GM21360 (cell line): Measurements from ENCODE around the gene C11orf86.
"Not testable (repeated sequence)": the region's sequence is repeated elsewhere in the genome, so short reads cannot be mapped to it uniquely, and the experiment has no call there.

Experiments used
- ATAC-seq: cut with Tn5 transposase; IDR thresholded peaks from one replicate; pipeline ENCODE4 v1.9.1; 2021; ENCODE audit warnings: mild to moderate bottlenecking, moderate library complexity; ENCODE audit not compliant: unreplicated experiment

The C11orf86 gene

GRCh38 chr11:66987924-66988637, 13.0 kb downstream of the C11orf86 start:
- ATAC-seq: no peak

GRCh38 chr11:66988741-66989140, 13.6 kb downstream of the C11orf86 start:
- ATAC-seq: not testable (repeated sequence)

DNA sequence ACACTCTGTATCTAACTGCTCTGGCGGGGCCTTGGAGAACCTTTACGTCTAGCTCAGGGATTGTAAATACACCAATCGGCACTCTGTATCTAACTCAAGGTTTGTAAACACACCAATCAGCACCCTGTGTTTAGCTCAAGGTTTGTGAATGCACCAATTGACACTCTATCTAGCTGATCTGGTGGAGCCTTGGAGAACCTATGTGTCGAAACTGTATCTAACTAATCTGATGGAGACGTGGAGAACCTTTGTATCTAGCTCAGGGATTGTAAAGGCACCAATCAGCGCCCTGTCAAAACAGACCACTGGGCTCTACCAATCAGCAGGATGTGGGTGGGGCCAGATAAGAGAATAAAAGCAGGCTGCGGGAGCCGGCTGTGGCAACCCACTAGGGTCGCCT, 14.3 kb downstream of the C11orf86 start:
- ATAC-seq: not testable (repeated sequence)

- ATAC-seq: no peak
Observed at GRCh38 chr11:66992041-66992440, 16.9 kb downstream of the C11orf86 start.

GRCh38 chr11:66996609-66997273, 21.6 kb downstream of the C11orf86 start:
- ATAC-seq: no peak

DNA sequence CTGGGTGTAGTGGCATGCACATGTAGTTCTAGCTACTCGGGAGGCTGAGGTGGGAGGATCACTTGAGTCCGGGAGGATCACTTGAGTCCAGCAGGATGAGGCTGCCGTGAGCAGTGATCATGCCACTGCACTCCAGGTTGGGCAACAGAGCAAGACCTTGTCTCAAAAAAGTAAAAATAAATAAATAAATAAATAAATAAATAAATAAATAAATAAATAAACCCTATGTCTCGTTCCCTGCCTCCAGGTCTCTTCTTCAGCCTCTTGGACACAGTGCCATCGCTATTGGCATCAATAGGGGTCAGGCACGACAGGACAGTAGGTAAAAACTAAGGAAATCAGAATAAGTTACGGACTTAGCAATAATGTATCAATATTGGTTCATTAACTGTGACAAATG, 24.5 kb downstream of the C11orf86 start:
- ATAC-seq: no peak

DNA sequence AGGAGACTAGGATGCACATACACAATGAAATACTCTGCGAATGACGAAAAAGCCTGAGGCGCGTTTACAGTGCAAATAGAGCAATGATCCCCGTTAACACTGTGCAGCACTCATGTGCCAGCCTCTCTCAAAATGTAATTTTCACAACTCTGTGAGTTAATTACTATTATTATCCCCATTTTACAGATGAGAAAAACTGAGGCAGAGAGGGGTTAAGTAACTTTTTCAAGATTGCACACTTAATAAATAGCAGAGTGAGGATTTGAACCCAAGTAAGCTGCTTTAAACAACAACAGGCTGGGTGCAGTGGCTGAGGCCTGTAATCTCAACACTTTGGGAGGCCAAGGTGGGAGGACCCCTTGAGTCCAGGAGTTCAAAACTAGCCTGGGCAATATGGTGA, 26.2 kb downstream of the C11orf86 start:
- ATAC-seq: no peak

- ATAC-seq: no peak
Observed at GRCh38 chr11:67002297-67002913, 27.3 kb downstream of the C11orf86 start.

DNA sequence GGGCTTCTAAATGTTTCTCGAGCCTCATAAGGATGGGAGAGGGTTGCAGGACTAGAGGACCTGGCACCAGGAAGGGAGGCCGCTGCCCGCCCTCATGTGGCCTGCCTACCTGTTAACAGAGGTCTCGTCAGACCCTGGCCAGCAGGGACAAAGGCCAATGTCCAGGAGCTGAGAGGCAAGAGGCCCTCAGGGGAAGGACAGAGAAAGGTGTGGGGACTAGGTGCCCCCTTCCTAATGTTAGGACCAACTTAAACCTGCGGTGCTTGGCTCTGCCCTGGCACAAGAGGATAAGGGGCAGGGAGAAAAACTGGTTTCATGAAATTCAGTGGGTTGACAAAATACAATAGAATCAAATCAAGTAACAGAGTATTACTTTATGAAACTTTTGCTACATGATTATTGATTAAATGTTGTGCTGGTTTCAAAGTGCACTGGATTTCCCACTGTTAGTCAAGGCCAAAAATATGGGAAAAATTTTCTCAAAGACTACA, 27.9 kb downstream of the C11orf86 start:
- no peak for ATAC-seq

- not testable (repeated sequence) for ATAC-seq
Observed at GRCh38 chr11:67005200-67005599, 30.1 kb downstream of the C11orf86 start.

- no peak for ATAC-seq
Observed at GRCh38 chr11:67006029-67006884, 31.2 kb downstream of the C11orf86 start.

DNA sequence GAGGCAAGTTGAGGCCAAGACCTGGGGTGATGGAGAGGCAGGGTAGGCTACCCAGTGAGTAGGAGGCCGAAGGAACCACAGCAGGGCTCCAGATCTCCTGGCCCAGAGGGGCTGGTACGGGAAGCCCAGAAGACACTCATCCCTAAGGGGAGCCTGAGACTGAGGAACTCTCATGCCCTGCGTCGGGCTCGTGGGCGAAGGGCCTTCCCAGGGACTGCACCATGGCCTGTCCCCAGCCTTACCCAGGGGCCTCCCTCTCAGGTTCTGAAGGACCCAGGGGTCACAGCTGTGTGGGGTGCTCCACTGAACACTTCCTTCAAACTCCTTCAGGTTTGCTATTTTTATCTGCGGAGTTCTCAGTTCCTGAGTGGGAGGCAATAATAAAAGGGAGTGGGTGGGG, 32.0 kb downstream of the C11orf86 start:
- no peak for ATAC-seq

DNA sequence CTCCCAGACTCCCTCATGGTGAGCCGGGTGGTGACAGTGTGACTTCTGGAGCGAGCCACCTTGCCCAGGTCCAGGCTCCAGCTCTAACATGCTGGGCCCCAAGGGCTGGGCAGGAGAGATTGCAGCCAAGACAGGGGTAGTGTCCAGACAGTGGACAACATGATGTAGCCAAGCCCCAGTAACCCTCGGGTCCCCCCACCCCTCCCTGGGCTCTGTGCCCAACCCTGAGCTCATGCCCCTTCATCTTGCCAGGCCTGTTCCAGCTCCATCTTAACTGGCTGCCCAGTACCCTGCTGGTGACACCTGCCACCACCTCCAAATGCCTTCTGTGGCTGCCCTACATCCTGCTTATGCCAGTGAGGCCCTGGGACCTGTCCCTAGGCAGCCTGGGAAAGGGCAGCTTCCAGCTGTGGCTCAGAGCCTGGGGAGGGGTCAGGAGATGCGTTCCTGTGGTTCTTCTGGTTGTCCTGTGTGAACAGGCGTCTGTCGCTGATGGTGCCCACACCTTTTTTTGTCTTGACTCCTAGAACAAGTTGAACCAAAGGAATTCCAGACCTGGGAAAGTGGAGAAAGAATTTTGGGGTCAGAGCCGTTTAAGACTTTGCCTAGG, 35.3 kb downstream of the C11orf86 start:
- ATAC-seq: no peak

GRCh38 chr11:67013511-67014045, 38.5 kb downstream of the C11orf86 start:
- ATAC-seq: no peak

- ATAC-seq: no peak
Observed at GRCh38 chr11:67014343-67014742, 39.2 kb downstream of the C11orf86 start.

GRCh38 chr11:67015048-67015447, 39.9 kb downstream of the C11orf86 start:
- ATAC-seq: no peak

DNA sequence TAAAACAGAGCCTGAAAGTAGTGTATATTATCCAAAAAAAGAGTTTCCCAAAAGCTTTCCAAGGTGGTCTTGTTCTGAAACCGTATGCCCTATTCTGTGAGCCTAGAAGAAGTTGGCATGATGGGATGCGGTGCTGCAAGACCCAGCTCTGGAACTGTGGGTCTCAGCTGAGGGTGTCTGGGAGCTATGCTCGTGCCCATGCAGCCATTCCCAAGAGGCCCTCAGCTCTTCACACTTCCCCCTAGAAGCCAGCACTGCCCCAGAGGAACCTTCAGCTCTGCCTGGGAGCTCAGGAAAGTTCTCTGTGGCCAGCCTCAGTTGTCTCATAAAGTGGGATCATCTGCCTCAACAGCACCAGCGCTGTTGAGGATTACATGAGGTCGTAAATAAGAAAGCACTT, 41.4 kb downstream of the C11orf86 start:
- no peak for ATAC-seq

DNA sequence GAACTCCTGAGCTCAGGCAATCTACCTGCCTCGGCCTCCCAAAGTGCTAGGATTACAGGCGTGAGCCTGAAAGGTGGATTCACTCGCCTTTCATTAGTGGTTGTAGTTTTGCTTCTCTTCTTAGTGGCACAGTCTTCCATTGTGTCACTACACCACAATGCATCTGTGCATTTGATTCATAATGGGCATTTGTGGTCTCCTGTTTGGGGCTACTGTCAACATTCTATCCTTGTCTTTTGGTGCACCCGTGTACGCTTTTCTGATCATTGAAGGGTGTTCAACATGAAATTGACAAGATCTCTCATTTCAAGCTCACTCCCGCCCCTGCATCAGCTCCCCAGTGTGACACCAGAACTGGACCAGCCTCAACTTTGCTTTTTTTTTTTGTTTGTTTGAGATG, 45.8 kb downstream of the C11orf86 start:
- ATAC-seq: no peak

DNA sequence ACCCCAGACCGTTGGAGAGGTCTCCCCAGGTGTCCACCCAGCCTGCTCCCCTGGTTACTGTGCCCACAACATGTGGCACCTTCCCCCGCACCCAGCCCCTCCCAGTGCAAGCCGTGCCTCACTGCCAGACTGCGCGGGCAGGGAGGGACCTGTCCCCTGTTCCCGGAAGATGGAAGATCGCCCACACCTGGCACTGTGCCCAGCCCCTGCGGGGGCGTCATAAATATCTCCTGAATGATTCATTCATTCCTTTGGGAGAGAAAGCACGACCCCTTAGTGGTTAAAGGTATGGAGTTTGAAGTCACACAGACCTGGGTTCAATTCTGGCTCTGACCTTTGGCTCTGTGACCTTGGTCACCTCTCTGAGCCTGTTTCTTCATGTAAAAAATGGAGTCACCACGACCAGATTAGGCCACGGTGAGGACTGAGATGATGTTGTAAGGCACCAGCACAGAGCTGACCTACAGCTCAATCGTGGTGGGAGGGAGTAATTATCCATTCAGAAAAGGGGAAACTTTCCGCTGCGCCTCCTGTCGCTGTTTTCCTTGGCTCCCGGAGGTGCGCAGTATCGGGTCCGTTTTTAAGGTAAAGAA, 47.3 kb downstream of the C11orf86 start:
- no peak for ATAC-seq
